ENCODE data around the gene EMC8. TPM values are rescaled to one million over a fixed set of nuclear protein-coding genes. Genes with fewer than 3 reads are reported as not detected.

Gene EMC8
- total and polyA plus RNA-seq, 2 experiments from 2014 or later, result 51.1 to 69.4 TPM

GRCh38 chr16:85842435-85842834 lies 43.1 kb upstream of the EMC8 start (continued):
- no peak for TF ChIP-seq ZNF331 (CRISPR knock-in tag; IDR thresholded peaks at IDR 0.05; ENCODE audit: low read depth)

- no peak overlapping the region for H3K4me3 Mint-ChIP-seq
- no peak for TF ChIP-seq ZNF114 (CRISPR knock-in tag; IDR thresholded peaks at IDR 0.05)
- no peak for TF ChIP-seq ZNF462 (CRISPR knock-in tag; IDR thresholded peaks at IDR 0.05)
- no peak for TF ChIP-seq EZH2phosphoT487 (IDR thresholded peaks at IDR 0.05; ENCODE audit: unreplicated experiment)
- no peaks in the 10 kb centered on the region for H3K4me1 ChIP-seq (ENCODE audit: insufficient read depth)
- peaks cover 19% of the 10 kb centered on the region for H3K27me3 Mint-ChIP-seq (ENCODE audit: insufficient read depth, low read depth, poor library complexity)
- no peak overlapping the region for H2AFZ ChIP-seq
- H3F3A ChIP-seq (replicated peaks; ENCODE audit: low read depth), result no peaks in the 10 kb centered on the region
- no peaks in the 10 kb centered on the region for H3K27me3 ChIP-seq (ENCODE audit: insufficient read depth)
- H3K79me2 ChIP-seq (replicated peaks; ENCODE audit: insufficient read depth), result no peaks in the 10 kb centered on the region
- H3K36me3 ChIP-seq (ENCODE audit: insufficient read depth), result no peaks in the 10 kb centered on the region
- ATAC-seq (no peak), DNase-seq (ENCODE audit: low spot score) (no peak)
- no peaks in the 10 kb centered on the region; the same call in 1 of the 3 replicates for H3K9me3 Mint-ChIP-seq
- no peak overlapping the region for H3K4me2 ChIP-seq
- H3K27ac Mint-ChIP-seq, result no peak overlapping the region
- H3K36me3 Mint-ChIP-seq (ENCODE audit: low read depth), result no peaks in the 10 kb centered on the region
- H3K27ac ChIP-seq (ENCODE audit: low read depth), result no peak overlapping the region
- no peaks in the 10 kb centered on the region for H4K20me1 ChIP-seq (replicated peaks; ENCODE audit: insufficient read depth)
- H3K4me1 Mint-ChIP-seq, result no peaks in the 10 kb centered on the region
- H3K4me3 ChIP-seq, result no peak overlapping the region
- H3K9me2 ChIP-seq (ENCODE audit: insufficient read depth), result no peaks in the 10 kb centered on the region
These were observed 41.5 kb upstream of the EMC8 start for GRCh38 chr16:85840801-85841200.

GRCh38 chr16:85840395-85840794 lies 41.1 kb upstream of the EMC8 start:
- H3K36me3 ChIP-seq (ENCODE audit: insufficient read depth), result no peaks in the 10 kb centered on the region
- DNase-seq (ENCODE audit: low spot score) (no peak), ATAC-seq (no peak)
- no peaks in the 10 kb centered on the region for H3K36me3 Mint-ChIP-seq (ENCODE audit: low read depth)
- no peaks in the 10 kb centered on the region for H3F3A ChIP-seq (replicated peaks; ENCODE audit: low read depth)
- no peaks in the 10 kb centered on the region; the same call in 1 of the 3 replicates for H3K9me3 Mint-ChIP-seq
- H3K27ac ChIP-seq (ENCODE audit: low read depth), result no peak overlapping the region
- no peaks in the 10 kb centered on the region for H3K9me2 ChIP-seq (ENCODE audit: insufficient read depth)
- H3K27ac Mint-ChIP-seq, result no peak overlapping the region
- no peaks in the 10 kb centered on the region for H3K4me1 Mint-ChIP-seq
- TF ChIP-seq STAT1 (IDR thresholded peaks at IDR 0.05; ENCODE audit: unreplicated experiment) (no peak), ZNF114 (CRISPR knock-in tag; IDR thresholded peaks at IDR 0.05) (no peak), CREB1 (CRISPR knock-in tag; IDR thresholded peaks at IDR 0.05; ENCODE audit: low read depth) (no peak), REST (IDR thresholded peaks at IDR 0.05; ENCODE audit: unreplicated experiment) (no peak), JUNB (IDR thresholded peaks at IDR 0.05; ENCODE audit: unreplicated experiment) (no peak), EZH2phosphoT487 (IDR thresholded peaks at IDR 0.05; ENCODE audit: unreplicated experiment) (no peak)
- TF ChIP-seq, protein P1, sequence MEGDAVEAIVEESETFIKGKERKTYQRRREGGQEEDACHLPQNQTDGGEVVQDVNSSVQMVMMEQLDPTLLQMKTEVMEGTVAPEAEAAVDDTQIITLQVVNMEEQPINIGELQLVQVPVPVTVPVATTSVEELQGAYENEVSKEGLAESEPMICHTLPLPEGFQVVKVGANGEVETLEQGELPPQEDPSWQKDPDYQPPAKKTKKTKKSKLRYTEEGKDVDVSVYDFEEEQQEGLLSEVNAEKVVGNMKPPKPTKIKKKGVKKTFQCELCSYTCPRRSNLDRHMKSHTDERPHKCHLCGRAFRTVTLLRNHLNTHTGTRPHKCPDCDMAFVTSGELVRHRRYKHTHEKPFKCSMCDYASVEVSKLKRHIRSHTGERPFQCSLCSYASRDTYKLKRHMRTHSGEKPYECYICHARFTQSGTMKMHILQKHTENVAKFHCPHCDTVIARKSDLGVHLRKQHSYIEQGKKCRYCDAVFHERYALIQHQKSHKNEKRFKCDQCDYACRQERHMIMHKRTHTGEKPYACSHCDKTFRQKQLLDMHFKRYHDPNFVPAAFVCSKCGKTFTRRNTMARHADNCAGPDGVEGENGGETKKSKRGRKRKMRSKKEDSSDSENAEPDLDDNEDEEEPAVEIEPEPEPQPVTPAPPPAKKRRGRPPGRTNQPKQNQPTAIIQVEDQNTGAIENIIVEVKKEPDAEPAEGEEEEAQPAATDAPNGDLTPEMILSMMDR (conservative IDR thresholded peaks at IDR 0.05; ENCODE audit: low read depth in 2 of 2), result no peak
- no peaks in the 10 kb centered on the region for H3K27me3 ChIP-seq (ENCODE audit: insufficient read depth)
- no peak overlapping the region for H3K4me3 ChIP-seq
- no peaks in the 10 kb centered on the region for H3K79me2 ChIP-seq (replicated peaks; ENCODE audit: insufficient read depth)
- H3K4me2 ChIP-seq, result no peak overlapping the region
- H3K4me1 ChIP-seq (ENCODE audit: insufficient read depth), result no peaks in the 10 kb centered on the region
- no peaks in the 10 kb centered on the region for H4K20me1 ChIP-seq (replicated peaks; ENCODE audit: insufficient read depth)
- no peak overlapping the region for H3K4me3 Mint-ChIP-seq
- peaks cover 19% of the 10 kb centered on the region for H3K27me3 Mint-ChIP-seq (ENCODE audit: insufficient read depth, low read depth, poor library complexity)
- H2AFZ ChIP-seq, result no peak overlapping the region

Data from GM23338 (cell line).